SH-SY5Y (cell line): ENCODE measurements around the gene MRPL42.

Experiments used
- GATA2 ChIP-seq: IDR thresholded peaks from 2 replicates; pipeline ENCODE4 v1.6.1; 2011; ENCODE audit warnings: mild to moderate bottlenecking, low read depth, low read length
- GATA3 ChIP-seq: IDR thresholded peaks from 2 replicates; pipeline ENCODE4 v1.6.1; 2011; ENCODE audit warnings: low read depth, mild to moderate bottlenecking, low read length, moderate library complexity

The MRPL42 gene

GRCh38 chr12:93507165-93507564 is 39.9 kb downstream of the MRPL42 start:
- TF ChIP-seq GATA3: no peak
- no peak for TF ChIP-seq GATA2

DNA sequence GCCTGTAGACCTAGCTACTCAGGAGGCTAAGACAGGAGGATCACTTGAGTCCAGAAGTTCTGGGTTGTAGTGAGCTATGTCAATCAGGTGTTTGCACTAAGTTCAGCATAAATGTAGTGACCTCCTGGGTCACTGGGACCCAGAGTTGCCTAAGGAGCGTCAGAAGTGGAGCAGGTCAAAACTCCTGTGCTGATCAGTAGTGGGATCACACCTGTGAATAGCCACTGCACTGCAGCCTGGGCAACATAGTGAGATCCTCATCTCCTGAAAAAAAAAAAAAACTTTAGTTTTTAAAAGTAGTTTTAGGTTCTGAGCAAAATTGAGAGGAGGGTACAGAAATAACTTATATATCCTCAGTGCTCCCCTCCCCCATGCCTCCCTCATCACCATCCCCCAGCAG is 42.2 kb downstream of the MRPL42 start:
- no peak for TF ChIP-seq GATA3
- TF ChIP-seq GATA2: no peak

DNA sequence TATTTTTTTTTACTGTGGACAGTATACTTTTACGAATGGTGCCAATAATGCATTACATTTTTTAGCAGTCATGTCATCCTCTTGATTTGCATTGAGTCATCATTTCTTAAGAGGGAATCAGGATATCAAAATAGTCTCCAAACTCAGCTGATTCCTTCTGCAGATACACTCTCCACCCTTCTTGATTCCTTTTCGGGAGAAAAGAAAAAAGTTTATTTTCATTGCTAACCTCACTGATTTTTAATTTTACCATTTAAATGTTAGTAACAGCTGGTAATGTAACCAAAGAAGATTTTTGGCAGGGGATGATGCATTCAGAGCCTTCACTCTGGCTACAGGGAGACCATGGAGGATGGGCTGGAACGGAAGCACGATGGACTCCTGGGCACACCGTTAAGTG is 47.5 kb downstream of the MRPL42 start:
- no peak for TF ChIP-seq GATA2
- TF ChIP-seq GATA3: no peak

GRCh38 chr12:93518725-93519124 is 51.4 kb downstream of the MRPL42 start:
- TF ChIP-seq GATA3 (no peak), GATA2 (no peak)

DNA sequence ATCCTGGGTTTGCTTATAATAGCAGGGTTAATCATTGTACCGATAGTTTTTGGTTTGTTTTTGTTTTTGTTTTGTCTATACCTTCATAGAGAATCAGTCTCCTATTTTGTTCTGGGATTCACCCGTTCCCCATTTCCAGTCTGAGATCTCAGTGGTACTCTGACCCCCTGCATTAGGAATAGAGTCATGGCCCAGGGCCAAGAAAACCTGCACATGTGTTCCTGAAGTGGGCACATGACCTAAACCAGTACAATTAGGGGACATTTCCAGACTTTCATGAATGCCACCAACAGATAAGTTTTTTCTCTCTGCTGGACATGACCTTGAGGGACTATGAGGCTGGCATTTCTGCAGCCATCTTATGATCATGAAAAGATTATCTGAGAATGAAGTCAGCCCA is 52.5 kb downstream of the MRPL42 start:
- no peak for TF ChIP-seq GATA2
- TF ChIP-seq GATA3: no peak

DNA sequence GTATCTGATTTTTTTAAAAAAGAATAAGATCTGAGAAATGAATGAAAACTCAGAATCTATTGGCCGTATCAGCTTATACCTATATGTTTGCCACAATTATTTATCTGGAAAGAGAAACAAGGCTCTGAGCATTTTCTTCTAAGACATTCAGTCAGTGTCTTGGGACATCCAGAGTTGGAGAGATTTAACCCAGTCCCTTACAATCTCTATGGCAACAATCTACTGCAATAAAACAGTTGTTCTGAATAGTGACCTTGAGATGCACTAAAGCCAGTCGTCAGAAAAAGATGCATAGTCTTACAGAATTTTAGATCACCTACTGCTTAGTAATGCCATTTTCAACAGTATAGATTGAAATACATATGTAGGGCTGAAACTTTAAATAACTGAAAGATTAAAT is 53.1 kb downstream of the MRPL42 start:
- no peak for TF ChIP-seq GATA3

- TF ChIP-seq GATA3 (no peak), GATA2 (no peak)
Observed at GRCh38 chr12:93521225-93522080, 54.1 kb downstream of the MRPL42 start.

DNA sequence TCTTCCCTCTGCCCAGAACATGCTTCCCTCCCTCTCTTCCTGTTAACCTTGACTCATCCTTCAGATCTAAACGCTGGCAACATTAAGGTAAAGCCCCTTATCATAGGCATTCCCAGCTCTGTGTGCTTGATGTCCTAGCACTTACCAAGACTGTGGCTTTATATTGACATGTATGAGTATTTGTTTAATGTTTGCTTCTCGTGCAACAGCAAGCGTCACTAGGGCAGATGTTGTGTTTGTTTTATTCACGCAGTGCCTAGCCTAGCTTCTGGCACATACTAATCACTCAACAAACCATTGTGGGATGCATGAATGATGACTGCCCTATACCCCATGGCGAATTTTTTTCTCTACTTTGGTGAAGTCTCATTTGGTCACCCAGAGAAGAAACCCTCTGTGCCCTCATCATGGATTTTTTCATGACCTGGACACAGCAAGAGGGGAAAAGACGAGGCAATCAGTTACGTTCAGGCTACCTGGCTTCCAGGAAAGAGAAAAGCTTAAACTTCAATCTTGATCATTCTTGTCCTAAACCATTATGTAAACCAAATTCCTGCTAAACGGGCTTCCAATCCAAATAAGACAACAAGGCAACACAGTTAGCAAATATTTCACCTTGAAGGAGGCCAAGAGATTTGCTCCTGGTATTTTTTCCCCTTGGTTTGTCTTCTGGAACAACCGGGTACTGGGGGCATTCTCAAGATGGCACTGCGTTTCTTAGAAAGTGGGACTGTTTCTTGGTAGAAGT is 57.2 kb downstream of the MRPL42 start:
- TF ChIP-seq GATA2: no peak
- no peak for TF ChIP-seq GATA3

DNA sequence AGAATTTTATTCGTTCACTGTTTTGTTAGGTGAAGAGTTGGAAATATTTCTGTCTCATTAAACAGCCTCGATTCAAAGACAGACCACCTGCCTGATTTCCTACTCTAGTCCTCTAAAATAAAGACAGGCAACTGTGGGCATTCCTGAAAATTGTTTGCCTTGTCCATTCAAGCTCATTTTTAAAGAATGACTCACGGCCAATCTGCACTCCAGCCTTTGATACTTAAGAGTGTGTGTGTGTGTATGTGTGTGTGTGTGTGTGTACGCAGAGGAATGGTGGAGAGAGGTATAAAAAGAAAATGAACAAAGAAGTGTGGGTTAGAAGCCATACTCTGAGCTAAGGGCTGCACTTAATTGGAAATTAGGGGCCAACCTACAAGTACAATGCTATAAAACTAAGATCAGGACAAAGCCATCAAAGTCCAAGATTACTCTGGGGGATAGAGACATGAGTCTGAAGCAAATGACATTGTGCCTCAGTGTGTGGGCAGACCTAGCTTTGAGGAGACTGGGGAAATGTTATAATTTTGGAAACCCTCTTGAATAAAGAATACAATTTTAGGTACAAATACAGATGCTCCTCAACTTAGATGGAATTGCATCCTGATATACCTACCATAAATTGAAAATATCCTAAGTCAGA is 59.6 kb downstream of the MRPL42 start:
- TF ChIP-seq GATA3 (no peak), GATA2 (no peak)

DNA sequence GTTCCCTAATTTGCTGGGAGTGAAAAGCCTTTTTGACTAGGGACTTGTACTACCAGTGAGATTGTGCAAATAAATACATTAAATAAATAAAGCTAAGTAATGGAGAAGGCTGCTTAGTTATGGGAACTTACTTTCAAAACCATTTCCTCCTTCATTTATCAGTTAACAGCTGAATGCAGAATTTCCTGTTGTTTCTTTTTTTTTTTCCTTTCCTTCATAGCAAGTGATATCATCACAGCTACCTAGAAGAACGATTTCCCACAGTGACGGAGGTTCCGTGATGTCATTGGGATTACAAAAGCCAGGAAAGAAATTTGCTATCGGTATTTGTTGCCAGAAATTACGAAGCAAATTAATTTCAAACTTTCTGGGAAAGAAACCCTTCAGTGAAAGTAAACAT is 63.0 kb downstream of the MRPL42 start:
- TF ChIP-seq GATA3 (no peak), GATA2 (no peak)

- TF ChIP-seq GATA3 (no peak), GATA2 (no peak)
Observed at GRCh38 chr12:93533310-93533709, 66.0 kb downstream of the MRPL42 start.

DNA sequence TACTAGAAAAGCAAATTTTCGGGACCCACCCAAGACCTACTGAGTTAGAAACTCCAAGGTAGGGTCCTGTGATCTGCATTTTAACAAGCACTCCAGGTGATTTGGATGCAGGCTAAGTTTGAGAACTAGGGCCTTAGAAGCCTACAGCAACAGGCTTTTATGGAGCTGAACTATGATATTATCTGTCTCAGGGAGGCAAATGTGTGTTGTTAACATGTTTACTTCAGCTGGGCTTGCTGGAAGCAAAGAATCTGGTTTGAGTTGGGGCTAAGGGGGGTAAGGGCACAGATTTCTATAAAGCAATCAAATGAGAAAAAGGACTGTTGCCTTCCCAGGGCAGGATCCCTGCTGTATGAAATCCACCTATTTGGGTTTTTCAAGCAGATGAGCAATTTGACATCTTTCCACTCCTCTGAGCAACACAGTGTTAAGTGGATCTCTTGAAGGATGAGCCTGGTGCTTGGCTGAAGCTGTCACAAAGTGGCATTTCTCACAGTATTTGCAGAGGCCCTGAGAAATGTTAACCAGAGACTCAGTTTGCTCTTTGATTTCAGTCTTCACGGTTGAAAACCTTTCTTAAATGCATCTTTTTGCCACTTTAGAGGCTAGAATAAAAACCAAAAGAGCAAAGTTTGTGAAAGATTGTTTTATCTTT is 68.9 kb downstream of the MRPL42 start:
- TF ChIP-seq GATA3 (no peak), GATA2 (no peak)

DNA sequence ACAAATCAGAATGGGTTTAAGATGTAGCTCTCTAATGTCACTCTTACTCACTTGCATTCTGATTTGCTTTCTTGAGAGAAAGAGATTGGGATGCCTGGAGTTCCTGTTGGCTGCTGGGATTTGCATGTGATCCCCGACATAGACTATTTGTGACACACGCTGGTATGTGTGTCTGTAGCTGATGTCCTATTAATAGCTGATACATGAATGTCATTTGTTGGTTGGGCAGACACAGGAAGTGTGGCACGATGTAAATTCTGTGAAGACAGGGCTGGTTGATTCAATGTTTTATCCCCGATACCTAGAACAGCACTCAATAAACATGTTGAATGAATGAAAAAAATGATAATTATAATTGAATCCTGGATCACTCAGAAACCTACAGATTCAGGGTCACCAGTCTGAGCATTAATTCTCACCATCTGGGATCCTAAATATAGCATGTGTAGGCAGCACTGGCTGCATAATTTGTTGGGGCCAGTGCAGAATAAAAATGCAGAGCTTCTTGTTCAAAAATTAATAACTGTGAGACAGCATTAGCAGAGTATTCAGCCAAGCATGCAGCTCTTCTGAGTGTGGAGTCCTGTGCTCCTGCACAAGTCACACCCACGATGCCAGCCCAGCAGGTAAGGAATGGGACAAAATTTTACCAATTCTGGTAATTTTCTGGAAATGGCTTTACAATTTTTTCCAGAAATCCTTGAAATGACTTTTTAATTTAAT is 69.6 kb downstream of the MRPL42 start:
- no peak for TF ChIP-seq GATA3
- no peak for TF ChIP-seq GATA2

DNA sequence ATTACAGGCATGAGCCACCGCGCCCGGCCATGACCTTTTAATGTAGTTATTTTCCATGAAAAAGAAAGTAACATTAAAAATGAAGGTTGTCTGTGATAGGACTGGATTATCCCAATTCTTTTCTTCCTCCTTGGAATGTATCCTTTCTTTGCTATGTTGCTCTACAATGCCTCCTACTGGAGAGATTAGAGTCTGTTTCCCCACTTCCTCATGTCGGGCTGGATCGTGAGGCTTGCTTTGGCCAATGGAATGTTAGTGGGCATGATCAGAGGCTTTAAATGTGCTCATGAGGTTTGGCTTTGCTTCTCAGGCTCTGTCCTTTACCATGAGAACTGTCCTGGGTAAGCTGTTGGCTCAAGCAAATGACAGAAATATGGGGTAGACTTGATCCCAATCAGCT is 70.5 kb downstream of the MRPL42 start:
- TF ChIP-seq GATA3 (no peak), GATA2 (no peak)

DNA sequence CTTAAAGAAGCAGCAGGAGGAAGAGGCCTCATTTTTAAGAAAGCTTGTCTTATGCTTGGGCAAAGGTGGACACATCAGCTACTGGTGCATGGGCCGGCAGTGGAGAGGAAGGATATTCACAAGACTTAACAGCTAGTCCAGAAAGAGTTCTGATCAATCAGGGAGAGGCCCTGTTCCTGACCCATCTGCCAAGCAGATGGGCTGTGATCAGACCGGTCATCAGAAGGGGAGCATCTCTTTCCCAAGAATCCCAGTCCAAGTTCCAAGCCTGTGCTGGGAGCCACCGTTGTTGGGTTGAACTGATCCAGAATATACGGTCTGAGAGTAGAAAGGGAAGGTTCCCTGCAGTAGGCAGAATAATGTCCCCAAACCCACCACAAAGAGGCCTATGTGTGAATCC is 72.5 kb downstream of the MRPL42 start:
- no peak for TF ChIP-seq GATA3
- no peak for TF ChIP-seq GATA2
